Measurements from ENCODE around the gene MINDY4. TPM values are rescaled to one million over a fixed set of nuclear protein-coding genes. Genes with fewer than 3 reads are reported as not detected.

MINDY4 gene
- polyA plus RNA-seq, 1 experiment, result 2.3 TPM

- H3K4me3 ChIP-seq (ENCODE audit: low read depth, low read length), result no peak overlapping the region
- ChIA-PET POLR2A (interaction anchor here (0.5 kb wide), 1 partner anchor 62 kb away, joined by 5 read pairs; no protein-coding TSS in a partner anchor), CTCF (interaction anchor here (2.1 kb wide), 1 partner anchor 10 kb away, joined by 5 read pairs; no protein-coding TSS in a partner anchor)
- H3K36me3 ChIP-seq (ENCODE audit: control insufficient read depth, insufficient read depth, low read length), result no peaks in the 10 kb centered on the region
- DNase-seq (ENCODE audit: low read depth), result no peak
- H3K27me3 ChIP-seq (ENCODE audit: control insufficient read depth, insufficient read depth, low read length), result peaks cover 7% of the 10 kb centered on the region
- TF ChIP-seq CTCF (IDR thresholded peaks at IDR 0.05; ENCODE audit: insufficient read depth, low read depth, low read length), result no peak
These were observed 13.9 kb upstream of the MINDY4 start for GRCh38 chr7:30757342-30757692.

DNA sequence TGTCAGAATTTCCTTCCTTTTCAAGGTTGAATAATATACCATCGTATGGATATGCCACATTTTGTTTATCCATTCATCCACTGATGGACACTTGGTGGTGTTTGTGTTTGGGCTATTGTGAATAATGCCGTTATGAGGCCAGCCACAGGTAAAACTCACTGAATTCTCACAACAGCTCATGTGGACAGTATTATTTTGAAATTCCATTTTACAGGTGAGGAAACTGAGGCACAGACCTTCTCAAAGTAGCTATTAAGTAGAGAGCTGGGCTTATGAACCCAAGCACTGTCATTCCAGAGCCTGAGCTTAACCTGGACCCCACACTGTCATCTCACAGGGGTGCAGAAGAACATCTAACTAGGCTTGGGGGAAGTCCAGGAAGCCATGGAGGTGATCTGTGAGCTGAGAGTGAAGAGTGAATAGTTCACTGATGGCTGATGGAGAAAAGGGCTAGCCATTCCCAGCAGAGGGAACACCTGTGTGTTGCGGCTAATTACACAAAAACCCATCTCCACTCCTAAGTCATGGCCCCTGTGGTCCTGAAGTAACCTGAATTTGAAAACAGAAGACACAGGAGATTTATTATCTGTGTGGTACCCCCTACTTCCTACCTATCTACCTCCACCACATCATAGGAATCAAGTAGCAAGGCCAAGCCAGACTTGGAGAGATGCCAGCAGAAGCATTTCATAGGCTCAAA, 10.6 kb upstream of the MINDY4 start:
- Histone ChIP-seq H3K36me3 (ENCODE audit: control insufficient read depth, insufficient read depth, low read length) (no peaks in the 10 kb centered on the region), H3K4me3 (ENCODE audit: low read depth, low read length) (no peak overlapping the region), H3K27me3 (ENCODE audit: control insufficient read depth, insufficient read depth, low read length) (peaks cover 10% of the 10 kb centered on the region)
- no peak for DNase-seq (ENCODE audit: low read depth)
- CTCF ChIA-PET, result interaction anchor here (0.5 to 1.6 kb wide), 2 partner anchors 16 to 987 kb away, joined by 3 to 4 read pairs; no protein-coding TSS in a partner anchor
- POLR2A ChIA-PET, result no interaction called here
- no peak for TF ChIP-seq CTCF (IDR thresholded peaks at IDR 0.05; ENCODE audit: insufficient read depth, low read depth, low read length)

DNA sequence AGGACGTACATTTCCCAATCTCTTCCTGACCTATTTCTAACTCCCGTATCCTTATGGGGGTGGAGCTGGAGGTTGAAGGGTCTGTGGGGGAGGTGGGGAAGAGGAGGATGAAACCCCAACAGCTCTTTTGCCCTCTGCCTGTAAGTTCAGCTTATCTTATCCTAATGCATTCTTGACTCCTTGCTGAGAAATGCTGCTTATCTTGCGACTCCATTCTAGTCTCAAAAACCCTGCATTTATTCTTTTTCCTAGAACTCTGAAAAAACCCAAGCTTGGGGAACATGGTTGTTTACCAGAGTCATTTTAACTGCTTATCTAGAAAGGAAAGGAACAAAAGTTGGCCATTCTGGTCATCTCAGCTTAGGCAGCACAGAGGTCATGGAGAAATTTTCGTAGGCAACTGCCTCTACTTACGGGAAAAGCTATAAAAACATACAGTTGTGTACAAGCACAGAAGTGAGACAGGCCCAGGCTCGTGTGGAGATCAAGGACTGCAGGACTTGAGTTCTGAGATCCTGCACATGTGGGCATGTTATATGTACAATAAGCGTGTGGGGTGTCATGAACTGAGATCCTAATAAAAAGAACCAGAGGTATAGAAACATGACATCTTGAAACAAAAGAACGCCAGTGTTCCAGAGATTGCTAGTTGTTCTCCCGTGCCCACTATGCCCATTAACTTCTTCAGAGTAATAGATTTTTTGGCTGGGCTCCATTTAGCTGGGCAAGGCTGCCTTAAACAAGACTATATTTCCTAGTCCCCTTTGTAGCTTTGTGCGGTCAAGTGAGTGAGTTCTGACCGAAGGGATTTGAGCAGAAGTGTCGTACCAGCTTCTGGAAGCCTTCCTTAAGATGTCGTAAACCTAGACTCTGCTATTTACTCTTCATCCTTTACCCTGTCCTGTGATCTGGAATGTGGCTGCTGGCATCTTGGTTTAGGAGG, 9.7 kb upstream of the MINDY4 start:
- ChIA-PET POLR2A (no interaction called here), CTCF (interaction anchor here (0.5 to 1.6 kb wide), 2 partner anchors 15 to 986 kb away, joined by 3 to 4 read pairs; no protein-coding TSS in a partner anchor)
- H3K4me3 ChIP-seq (ENCODE audit: low read depth, low read length), result no peak overlapping the region
- no peak for DNase-seq (ENCODE audit: low read depth)
- TF ChIP-seq CTCF (IDR thresholded peaks at IDR 0.05; ENCODE audit: insufficient read depth, low read depth, low read length), result no peak
- peaks cover 12% of the 10 kb centered on the region for H3K27me3 ChIP-seq (ENCODE audit: control insufficient read depth, insufficient read depth, low read length)
- H3K36me3 ChIP-seq (ENCODE audit: control insufficient read depth, insufficient read depth, low read length), result no peaks in the 10 kb centered on the region

- H3K4me3 ChIP-seq (ENCODE audit: low read depth, low read length), result no peak overlapping the region
- peaks cover 11% of the 10 kb centered on the region for H3K27me3 ChIP-seq (ENCODE audit: control insufficient read depth, insufficient read depth, low read length)
- H3K36me3 ChIP-seq (ENCODE audit: control insufficient read depth, insufficient read depth, low read length), result no peaks in the 10 kb centered on the region
- ChIA-PET CTCF (interaction anchor here (0.6 to 3.2 kb wide), 3 partner anchors 24 to 360 kb away, joined by 3 to 11 read pairs (median 3); no protein-coding TSS in a partner anchor), POLR2A (interaction anchor here (0.6 kb wide), 1 partner anchor 14 kb away, joined by 3 read pairs; no protein-coding TSS in a partner anchor)
- DNase-seq (ENCODE audit: low read depth), result no peak
- no peak for TF ChIP-seq CTCF (IDR thresholded peaks at IDR 0.05; ENCODE audit: insufficient read depth, low read depth, low read length)
These were observed 6.9 kb upstream of the MINDY4 start for GRCh38 chr7:30764030-30764975.

Measured in BJ (cell line).